Measurements from ENCODE around the gene GPATCH8.

GPATCH8 gene

GRCh38 chr17:44473367-44473766, 29.8 kb downstream of the GPATCH8 start:
- no peak for TF ChIP-seq POLR2A (IDR thresholded peaks at IDR 0.05; ENCODE audit: low read depth, low read length)
- TF ChIP-seq POLR2AphosphoS5 (IDR thresholded peaks at IDR 0.05; ENCODE audit: low read depth, low read length): no peak
- no peak for TF ChIP-seq TAF1 (IDR thresholded peaks at IDR 0.05; ENCODE audit: borderline replicate concordance, low read depth, low read length)
- no peak for DNase-seq (ENCODE audit: insufficient read length)
- no peak for FAIRE-seq

GRCh38 chr17:44469676-44470075, 33.5 kb downstream of the GPATCH8 start:
- no peak for DNase-seq (ENCODE audit: insufficient read length)
- no peak for FAIRE-seq
- TF ChIP-seq TAF1 (IDR thresholded peaks at IDR 0.05; ENCODE audit: borderline replicate concordance, low read depth, low read length) (no peak), POLR2AphosphoS5 (IDR thresholded peaks at IDR 0.05; ENCODE audit: low read depth, low read length) (no peak), POLR2A (IDR thresholded peaks at IDR 0.05; ENCODE audit: low read depth, low read length) (no peak)

GRCh38 chr17:44467108-44467507, 36.1 kb downstream of the GPATCH8 start:
- FAIRE-seq: no peak
- no peak for DNase-seq (ENCODE audit: insufficient read length)
- no peak for TF ChIP-seq POLR2A (IDR thresholded peaks at IDR 0.05; ENCODE audit: low read depth, low read length)
- no peak for TF ChIP-seq POLR2AphosphoS5 (IDR thresholded peaks at IDR 0.05; ENCODE audit: low read depth, low read length)
- no peak for TF ChIP-seq TAF1 (IDR thresholded peaks at IDR 0.05; ENCODE audit: borderline replicate concordance, low read depth, low read length)

- no peak for FAIRE-seq
- no peak for DNase-seq (ENCODE audit: insufficient read length)
Measured at GRCh38 chr17:44466339-44466738, 36.9 kb downstream of the GPATCH8 start.

GRCh38 chr17:44465897-44466296, 37.3 kb downstream of the GPATCH8 start:
- DNase-seq (ENCODE audit: insufficient read length) (no peak), FAIRE-seq (no peak)
- TF ChIP-seq POLR2AphosphoS5 (IDR thresholded peaks at IDR 0.05; ENCODE audit: low read depth, low read length) (no peak), POLR2A (IDR thresholded peaks at IDR 0.05; ENCODE audit: low read depth, low read length) (no peak), TAF1 (IDR thresholded peaks at IDR 0.05; ENCODE audit: borderline replicate concordance, low read depth, low read length) (no peak)

More at GRCh38 chr17:44466339-44466738, 36.9 kb downstream of the GPATCH8 start:
- TF ChIP-seq TAF1 (IDR thresholded peaks at IDR 0.05; ENCODE audit: borderline replicate concordance, low read depth, low read length) (no peak), POLR2AphosphoS5 (IDR thresholded peaks at IDR 0.05; ENCODE audit: low read depth, low read length) (no peak), POLR2A (IDR thresholded peaks at IDR 0.05; ENCODE audit: low read depth, low read length) (no peak)

GRCh38 chr17:44465276-44465675, 37.9 kb downstream of the GPATCH8 start:
- no peak for TF ChIP-seq POLR2A (IDR thresholded peaks at IDR 0.05; ENCODE audit: low read depth, low read length)
- TF ChIP-seq POLR2AphosphoS5 (IDR thresholded peaks at IDR 0.05; ENCODE audit: low read depth, low read length): no peak
- no peak for TF ChIP-seq TAF1 (IDR thresholded peaks at IDR 0.05; ENCODE audit: borderline replicate concordance, low read depth, low read length)
- DNase-seq (ENCODE audit: insufficient read length): no peak
- no peak for FAIRE-seq

- TF ChIP-seq POLR2AphosphoS5 (IDR thresholded peaks at IDR 0.05; ENCODE audit: low read depth, low read length) (no peak), POLR2A (IDR thresholded peaks at IDR 0.05; ENCODE audit: low read depth, low read length) (no peak), TAF1 (IDR thresholded peaks at IDR 0.05; ENCODE audit: borderline replicate concordance, low read depth, low read length) (no peak)
- DNase-seq (ENCODE audit: insufficient read length): no peak
- no peak for FAIRE-seq
Measured at GRCh38 chr17:44464037-44464436, 39.2 kb downstream of the GPATCH8 start.

GRCh38 chr17:44451832-44452231, 51.4 kb downstream of the GPATCH8 start:
- no peak for DNase-seq (ENCODE audit: insufficient read length)
- TF ChIP-seq POLR2AphosphoS5 (IDR thresholded peaks at IDR 0.05; ENCODE audit: low read depth, low read length) (no peak), TAF1 (IDR thresholded peaks at IDR 0.05; ENCODE audit: borderline replicate concordance, low read depth, low read length) (no peak), POLR2A (IDR thresholded peaks at IDR 0.05; ENCODE audit: low read depth, low read length) (no peak)
- no peak for FAIRE-seq

- FAIRE-seq (no peak), DNase-seq (ENCODE audit: insufficient read length) (no peak)
- TF ChIP-seq TAF1 (IDR thresholded peaks at IDR 0.05; ENCODE audit: borderline replicate concordance, low read depth, low read length) (no peak), POLR2AphosphoS5 (IDR thresholded peaks at IDR 0.05; ENCODE audit: low read depth, low read length) (no peak), POLR2A (IDR thresholded peaks at IDR 0.05; ENCODE audit: low read depth, low read length) (no peak)
Measured at GRCh38 chr17:44451016-44451627, 52.1 kb downstream of the GPATCH8 start.

GRCh38 chr17:44448412-44448811, 54.8 kb downstream of the GPATCH8 start:
- TF ChIP-seq TAF1 (IDR thresholded peaks at IDR 0.05; ENCODE audit: borderline replicate concordance, low read depth, low read length) (no peak), POLR2A (IDR thresholded peaks at IDR 0.05; ENCODE audit: low read depth, low read length) (no peak), POLR2AphosphoS5 (IDR thresholded peaks at IDR 0.05; ENCODE audit: low read depth, low read length) (no peak)
- DNase-seq (ENCODE audit: insufficient read length): no peak
- FAIRE-seq: no peak

GRCh38 chr17:44444735-44445105, 58.5 kb downstream of the GPATCH8 start:
- FAIRE-seq (no peak), DNase-seq (ENCODE audit: insufficient read length) (no peak)
- no peak for TF ChIP-seq POLR2AphosphoS5 (IDR thresholded peaks at IDR 0.05; ENCODE audit: low read depth, low read length)
- no peak for TF ChIP-seq TAF1 (IDR thresholded peaks at IDR 0.05; ENCODE audit: borderline replicate concordance, low read depth, low read length)
- TF ChIP-seq POLR2A (IDR thresholded peaks at IDR 0.05; ENCODE audit: low read depth, low read length): no peak

GRCh38 chr17:44442806-44443205, 60.4 kb downstream of the GPATCH8 start:
- TF ChIP-seq POLR2A (IDR thresholded peaks at IDR 0.05; ENCODE audit: low read depth, low read length) (no peak), TAF1 (IDR thresholded peaks at IDR 0.05; ENCODE audit: borderline replicate concordance, low read depth, low read length) (no peak), POLR2AphosphoS5 (IDR thresholded peaks at IDR 0.05; ENCODE audit: low read depth, low read length) (no peak)
- DNase-seq (ENCODE audit: insufficient read length) (no peak), FAIRE-seq (no peak)

Measured in GM12892 (cell line).